Activated CD4-positive, alpha-beta memory T cell treated with anti-CD3 and anti-CD28 coated beads for 36 hours (primary cell): Measurements from ENCODE around the gene FADS2. TPM values are rescaled to one million over a fixed set of nuclear protein-coding genes. Genes with fewer than 3 reads are reported as not detected.

Experiments used
- CTCF ChIA-PET: fragments of 350-600 bp; sonication (Branson Sonifier 250); formaldehyde crosslinking; loops from one replicate; lab custom pipeline; 2021; ENCODE audit warnings: antibody characterized with exemption, inconsistent platforms; lab: Charles Lee
- POLR2A ChIA-PET: fragments of 350-600 bp; sonication (Branson Sonifier 250); formaldehyde crosslinking; loops from one replicate; lab custom pipeline; 2021; ENCODE audit warnings: antibody characterized with exemption; lab: Charles Lee
- DNase-seq: peaks from one replicate; pipeline ENCODE4 v3.0.0-alpha.2; 2020
- H3K27ac Mint-ChIP-seq: one replicate; pipeline ENCODE4 v1.8.0; 2021; ENCODE audit warnings: mixed read lengths
- H3K27me3 Mint-ChIP-seq: one replicate; pipeline ENCODE4 v1.8.0; 2021; ENCODE audit warnings: mixed read lengths
- H3K36me3 Mint-ChIP-seq: one replicate; pipeline ENCODE4 v1.8.0; 2021; ENCODE audit warnings: mixed read lengths
- H3K4me1 Mint-ChIP-seq: one replicate; pipeline ENCODE4 v1.8.0; 2021; ENCODE audit warnings: low read depth, mixed read lengths
- H3K4me3 Mint-ChIP-seq: one replicate; pipeline ENCODE4 v1.8.0; 2021; ENCODE audit warnings: mild to moderate bottlenecking, mixed read lengths
- H3K9me3 Mint-ChIP-seq: one replicate; pipeline ENCODE4 v1.8.0; 2021; ENCODE audit warnings: mixed read lengths
- intact Hi-C: fragments of 100-400 bp; cut with micrococcal nuclease; formaldehyde crosslinking; loops from one replicate; pipeline ENCODE4 v1.15.1; 2023
- microRNA-seq: library from miRNA; unstranded; fragments of <30 nt; microRNA quantifications from one replicate; pipeline ENCODE4 v1.2.0, GENCODE V29; 2022; ENCODE audit warnings: borderline number of aligned reads, borderline microRNAs expressed, borderline replicate concordance
- total RNA-seq, 2 experiments: library from RNA; stranded (reverse); gene quantifications; one replicate each; pipeline ENCODE4 v1.2.3, GENCODE V29; 2021

The FADS2 gene
- total RNA-seq, 2 experiments from 2014 or later = 58.2 to 60.8 TPM

- ChIA-PET CTCF (interaction anchor here (1.4 to 3.9 kb wide), 4 partner anchors 14 to 168 kb away, joined by 6 to 23 read pairs (median 8); no protein-coding TSS in a partner anchor), POLR2A (no interaction called here)
- Mint-ChIP-seq H3K4me1 (peaks cover 9% of the 10 kb centered on the region), H3K27me3 (peaks cover 30% of the 10 kb centered on the region), H3K4me3 (no peak overlapping the region), H3K27ac (no peak overlapping the region), H3K36me3 (no peaks in the 10 kb centered on the region), H3K9me3 (no peaks in the 10 kb centered on the region)
- intact Hi-C loops = no loop called here
- DNase-seq = no peak
Observed at GRCh38 chr11:61913699-61914395, 85.7 kb downstream of the FADS2 start.

DNA sequence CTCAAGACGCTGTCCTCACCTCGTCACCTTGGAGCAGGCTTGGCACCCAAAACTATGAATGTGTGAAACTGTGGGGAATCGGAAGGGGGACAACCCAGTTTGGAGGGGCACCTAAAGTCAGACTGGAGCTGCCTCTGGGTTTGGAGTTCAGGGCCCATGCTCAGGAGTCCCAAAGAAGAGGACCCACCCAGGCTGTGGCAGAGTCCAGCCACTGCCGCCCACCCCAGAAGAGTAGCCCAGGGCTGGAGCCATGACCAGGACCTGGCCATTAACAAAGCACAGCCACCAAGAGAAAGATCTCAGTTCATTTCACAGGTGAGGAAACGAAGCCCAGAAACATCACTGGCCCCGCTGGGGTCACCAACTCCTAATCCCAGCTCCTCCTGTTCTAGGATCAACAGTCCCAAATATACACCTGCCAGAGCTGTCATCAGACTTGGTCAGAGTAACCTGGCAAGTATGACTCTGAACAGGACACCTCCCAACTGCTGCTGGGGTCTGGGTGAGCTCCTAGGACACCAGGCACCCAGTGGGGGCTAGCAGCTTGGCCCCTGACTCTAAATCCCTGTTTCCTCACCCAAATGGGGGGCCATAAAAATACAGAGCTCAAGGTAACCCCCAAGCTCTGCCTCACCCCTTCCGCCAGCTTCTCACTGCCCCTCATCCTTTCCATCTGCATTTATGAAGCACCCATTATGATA lies 86.5 kb downstream of the FADS2 start:
- H3K27me3 Mint-ChIP-seq = peaks cover 38% of the 10 kb centered on the region
- no peaks in the 10 kb centered on the region for H3K9me3 Mint-ChIP-seq
- H3K36me3 Mint-ChIP-seq = no peaks in the 10 kb centered on the region
- ChIA-PET CTCF (interaction anchor here (0.7 to 3.9 kb wide), 4 partner anchors 15 to 194 kb away, joined by 5 to 23 read pairs (median 8); no protein-coding TSS in a partner anchor), POLR2A (no interaction called here)
- no peak for DNase-seq
- no peak overlapping the region for H3K27ac Mint-ChIP-seq
- H3K4me3 Mint-ChIP-seq = no peak overlapping the region
- intact Hi-C loops = no loop called here
- peaks cover 9% of the 10 kb centered on the region for H3K4me1 Mint-ChIP-seq

DNA sequence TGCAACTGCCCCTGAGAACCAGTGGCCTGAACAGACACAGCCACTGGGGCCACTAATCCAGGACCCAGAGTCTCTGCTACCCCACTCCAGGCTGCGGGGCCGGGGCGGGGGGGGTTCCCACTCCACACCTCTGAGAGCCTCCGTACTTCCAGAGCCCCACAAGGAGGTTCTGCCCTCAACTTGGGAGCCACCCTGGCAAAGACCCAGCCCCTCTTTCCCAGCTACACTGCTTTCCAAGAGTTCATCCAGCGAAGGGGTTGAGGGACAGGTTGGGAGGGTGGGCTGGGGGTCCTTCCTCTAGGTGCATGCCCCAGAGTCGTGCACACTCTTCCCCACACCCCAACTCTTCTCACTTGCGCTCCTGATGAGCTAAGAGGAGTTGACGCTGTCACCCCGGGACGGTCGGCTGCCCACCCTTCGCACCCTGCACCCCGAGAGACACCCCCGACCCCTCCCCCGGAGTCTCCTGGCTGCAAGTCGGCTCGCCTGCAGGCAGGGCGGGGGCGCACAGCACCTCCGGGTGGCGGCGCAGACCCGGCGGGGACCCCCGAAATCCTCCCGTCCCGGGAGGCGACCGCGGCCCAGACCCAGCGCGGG lies 88.7 kb downstream of the FADS2 start:
- peaks cover 9% of the 10 kb centered on the region for H3K4me1 Mint-ChIP-seq
- H3K27ac Mint-ChIP-seq = no peak overlapping the region
- ChIA-PET CTCF (interaction anchor here (2.8 to 3.9 kb wide), 2 partner anchors 17 to 165 kb away, joined by 9 to 23 read pairs; no protein-coding TSS in a partner anchor), POLR2A (no interaction called here)
- H3K27me3 Mint-ChIP-seq = peaks cover 47% of the 10 kb centered on the region
- H3K36me3 Mint-ChIP-seq = no peaks in the 10 kb centered on the region
- no peaks in the 10 kb centered on the region for H3K9me3 Mint-ChIP-seq
- intact Hi-C loops = no loop called here
- H3K4me3 Mint-ChIP-seq = peak overlapping the region; percentile 33
- DNase-seq = no peak

Small RNA genes lying within 50 kb of the gene (microRNA-seq; reads per million reads assigned to microRNA genes)
- gene MIR6746 = not detected

Other genes starting within 250 kb of the FADS2 start
- gene SYT7, start 247.2 kb upstream of the FADS2 start, total RNA-seq = not detected
- under 1 TPM; 0.12 to 0.15 TPM for gene DAGLA, start 147.9 kb upstream of the FADS2 start, total RNA-seq
- 1 to 10 TPM; 1.2 to 1.4 TPM for gene MYRF, start 75.7 kb upstream of the FADS2 start, total RNA-seq
- 100 to 1,000 TPM; 191 to 192 TPM for gene TMEM258, start 35.7 kb upstream of the FADS2 start, total RNA-seq
- gene FEN1, start 35.4 kb upstream of the FADS2 start, total RNA-seq = 100 to 1,000 TPM; 108 to 111 TPM
- gene FADS1, start 11.3 kb upstream of the FADS2 start, total RNA-seq = 10 to 100 TPM; 24.9 to 26.5 TPM
- gene FADS3, start 63.2 kb downstream of the FADS2 start, total RNA-seq = 10 to 100 TPM; 11.9 to 12.1 TPM
- gene RAB3IL1, start 89.3 kb downstream of the FADS2 start, total RNA-seq = under 1 TPM; 0.10 to 0.21 TPM
- gene BEST1, start 122.1 kb downstream of the FADS2 start, total RNA-seq = under 1 TPM; 0.41 to 0.48 TPM
- 100 to 1,000 TPM; 915 to 922 TPM for gene FTH1, start 139.3 kb downstream of the FADS2 start, total RNA-seq